Mesenteric fat pad (tissue), 1 donor: Measurements from ENCODE around the gene ADAM12. TPM values are rescaled to one million over a fixed set of nuclear protein-coding genes. Genes with fewer than 3 reads are reported as not detected.

Experiments used
- DNase-seq: peaks from one replicate; pipeline ENCODE4 v3.0.0-alpha.2; 2020; ENCODE audit warnings: low spot score
- total RNA-seq: library from RNA; stranded (reverse); fragmentation: NEBNext Ultra II Directional; extraction: Animal tissue kit (Norgen Biotek cat#: 25700); gene quantifications from one replicate; pipeline ENCODE4 v1.2.1, GENCODE V29; 2021
- donor health status: DM: yes; HTN: yes; CAD: no.

ADAM12 gene
- total RNA-seq, 1 donor from 2014 or later, result 77.9 TPM

DNA sequence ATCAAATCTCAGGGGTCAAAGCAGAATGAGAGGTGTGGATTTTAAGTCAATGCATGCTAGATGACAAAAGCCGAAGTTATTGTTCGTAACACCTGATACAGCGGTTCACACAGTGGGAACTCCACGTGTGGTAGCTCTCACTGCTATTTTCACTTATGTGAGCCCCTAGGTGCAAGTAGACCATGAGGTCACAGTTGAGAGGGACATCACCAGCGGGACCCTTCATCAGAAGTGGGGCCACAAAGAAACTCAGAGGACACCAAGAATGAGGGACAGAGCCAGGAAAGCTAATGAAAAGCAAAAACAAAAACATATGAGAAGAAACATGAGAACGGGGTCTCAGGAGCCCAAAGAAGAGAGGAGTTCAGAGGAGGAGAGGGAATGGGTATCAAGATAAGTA is 63.5 kb downstream of the ADAM12 start:
- no peak for DNase-seq

DNA sequence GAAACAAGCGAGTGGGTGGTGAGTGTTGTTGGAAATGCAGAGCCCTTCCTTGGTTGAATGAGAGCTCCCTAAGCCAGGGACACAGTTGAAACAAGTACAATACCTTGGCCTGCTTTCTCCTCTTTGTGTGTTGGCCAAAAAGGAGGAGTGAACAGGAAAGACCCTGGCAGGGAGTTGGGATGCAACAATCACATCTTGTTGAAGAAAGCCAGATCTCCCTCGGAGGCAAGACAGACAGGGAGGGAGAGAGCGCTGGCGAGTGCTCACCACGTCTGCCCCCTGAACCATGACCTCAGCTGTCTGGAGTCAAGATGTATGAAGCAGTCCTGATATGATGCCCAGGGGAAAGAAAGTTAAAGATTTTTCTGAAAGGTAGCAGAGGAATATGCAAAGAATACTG is 66.8 kb downstream of the ADAM12 start:
- DNase-seq, result no peak

GRCh38 chr10:126317751-126318150 is 70.5 kb downstream of the ADAM12 start:
- no peak for DNase-seq

DNA sequence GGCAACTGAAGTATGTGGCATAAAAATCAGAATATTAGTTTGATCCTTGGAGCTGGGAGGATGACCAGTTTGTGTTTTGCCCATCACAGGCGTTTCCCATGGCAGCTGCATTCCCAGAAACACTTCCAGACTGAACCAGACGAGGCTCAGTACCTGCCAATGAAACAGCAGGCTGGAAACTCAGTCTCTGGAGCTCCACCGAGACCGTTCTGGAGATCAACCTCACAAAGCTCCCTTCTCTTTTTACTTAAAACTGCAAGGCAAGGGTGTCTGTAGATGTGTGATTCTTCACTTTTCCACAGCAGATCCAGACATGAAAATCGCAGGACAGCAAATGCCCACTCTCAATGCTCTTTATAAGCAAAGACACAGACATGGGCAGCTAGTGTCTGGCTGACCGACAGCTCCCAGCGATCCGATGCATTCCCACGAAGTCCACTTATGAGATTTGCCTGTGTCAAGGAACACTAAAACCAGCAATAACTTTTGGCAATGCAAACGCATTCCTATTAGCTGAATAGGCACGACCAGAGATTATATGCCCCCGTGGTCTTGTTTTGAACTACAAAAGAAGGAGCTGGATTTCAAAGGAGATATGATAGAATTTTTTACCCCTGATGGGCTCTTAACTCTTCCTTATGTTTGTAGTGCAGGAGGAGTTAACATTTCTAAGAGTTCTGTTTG is 72.6 kb downstream of the ADAM12 start:
- no peak for DNase-seq

GRCh38 chr10:126314863-126315493 is 73.3 kb downstream of the ADAM12 start:
- DNase-seq, result no peak

DNA sequence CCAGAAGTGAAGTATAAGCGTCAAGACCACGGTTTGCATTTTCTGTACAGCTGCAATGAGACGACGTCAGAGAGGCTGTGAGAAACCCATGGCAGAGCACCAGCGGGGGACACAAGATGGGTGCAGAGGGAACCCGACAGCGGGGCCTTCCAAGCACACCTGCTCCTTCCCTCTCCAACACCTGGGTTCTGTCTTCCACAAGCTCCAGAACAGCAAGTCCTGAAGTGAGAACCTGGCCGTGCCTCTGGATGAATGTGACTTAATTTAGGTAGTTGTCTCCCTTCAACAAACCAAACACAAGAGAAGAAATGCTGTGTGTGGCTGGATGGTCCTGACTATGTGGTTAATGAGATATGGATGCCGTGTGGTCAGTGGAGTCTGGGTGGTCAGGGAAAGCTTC is 76.1 kb downstream of the ADAM12 start:
- DNase-seq, result no peak

- DNase-seq, result no peak
Measured at GRCh38 chr10:126309228-126309883, 78.9 kb downstream of the ADAM12 start.

DNA sequence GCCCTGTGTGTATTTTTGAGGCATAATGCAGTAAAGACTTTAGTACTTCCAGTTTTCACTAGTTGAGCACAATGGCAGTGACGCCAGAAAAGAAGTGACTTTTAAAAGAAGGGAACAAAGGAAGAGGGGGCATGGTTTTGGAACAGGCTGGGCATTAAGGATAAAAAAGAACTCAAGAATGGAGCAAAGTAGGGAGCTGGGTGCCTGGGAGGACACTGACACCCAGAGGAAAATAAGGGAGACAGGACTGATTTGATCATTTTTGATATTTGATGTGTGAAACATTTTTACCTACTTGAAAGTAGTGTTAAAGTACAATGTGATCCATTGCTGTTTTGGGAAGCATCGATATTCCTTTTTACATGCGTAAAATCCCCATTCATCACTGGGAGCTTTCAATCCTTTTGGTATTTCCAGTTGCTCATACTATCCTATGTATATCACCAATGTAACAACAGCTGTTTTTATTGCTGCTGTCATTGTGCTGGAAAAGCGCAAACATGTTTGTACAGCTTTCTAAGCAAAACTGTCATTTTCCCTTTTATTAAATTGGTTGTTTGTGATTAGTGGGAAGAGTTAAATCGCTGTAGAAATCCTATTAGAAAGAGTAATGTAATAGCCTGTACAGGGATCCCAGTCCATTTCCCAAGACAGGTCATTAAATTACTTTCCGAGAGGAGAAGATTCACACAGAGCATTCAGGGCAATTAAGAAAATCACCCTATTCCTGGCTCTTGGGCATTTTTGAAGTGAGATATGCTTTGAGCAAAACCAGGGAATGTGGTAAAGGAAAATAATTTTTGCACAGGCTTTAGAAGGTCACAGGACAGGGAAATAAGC is 85.2 kb downstream of the ADAM12 start:
- no peak for DNase-seq

DNA sequence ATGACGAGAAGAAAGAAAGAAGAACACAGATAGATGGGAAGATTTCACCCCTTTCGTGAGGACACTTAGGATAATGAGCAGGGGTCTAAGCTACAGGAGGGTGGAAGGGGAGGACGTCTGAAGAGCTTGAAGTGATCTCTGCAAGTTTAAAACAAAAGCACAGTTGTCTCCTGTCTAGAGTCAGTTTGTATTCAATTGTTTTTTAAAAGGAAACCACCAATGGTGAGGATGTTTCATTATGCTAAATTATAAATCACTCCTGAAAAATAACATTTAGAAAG is 85.9 kb downstream of the ADAM12 start:
- DNase-seq, result no peak

DNA sequence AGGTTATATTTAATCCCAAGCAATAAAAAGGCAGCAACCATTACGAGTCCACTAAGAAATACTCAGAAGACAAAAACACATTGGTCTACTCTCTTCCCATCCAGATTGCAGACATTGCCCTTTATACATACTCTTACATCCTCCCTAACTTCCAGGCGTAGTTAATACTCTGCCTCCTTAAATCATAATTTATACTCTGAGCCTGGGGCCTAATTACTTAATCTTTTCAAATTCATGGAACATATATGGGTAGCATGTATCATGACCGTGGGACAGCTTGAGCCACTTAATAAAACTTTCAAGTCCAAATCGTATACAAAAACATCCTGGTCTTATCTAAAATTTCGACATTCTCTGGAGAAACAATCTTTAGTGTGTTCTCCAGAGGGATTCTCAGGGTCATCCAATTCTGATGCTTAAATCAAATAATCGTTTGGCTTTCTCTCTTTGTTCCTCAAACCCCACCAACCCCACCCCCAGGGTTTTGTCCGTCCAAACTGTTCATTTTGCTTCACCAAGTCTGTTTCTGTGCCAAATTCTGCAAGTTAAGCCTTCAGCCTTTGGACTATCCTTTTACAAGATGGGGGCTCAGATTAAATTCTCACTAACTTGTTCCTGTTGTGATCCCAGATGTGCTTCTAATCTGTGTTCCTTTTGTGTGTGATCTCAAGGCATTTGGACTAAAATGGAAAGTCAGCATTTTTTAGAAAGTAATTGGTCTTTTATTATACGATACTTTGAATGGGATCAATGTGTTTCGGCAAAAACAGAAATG is 86.4 kb downstream of the ADAM12 start:
- no peak for DNase-seq

GRCh38 chr10:126294451-126294850 is 93.8 kb downstream of the ADAM12 start:
- no peak for DNase-seq

GRCh38 chr10:126290232-126290631 is 98.0 kb downstream of the ADAM12 start:
- no peak for DNase-seq

- DNase-seq, result no peak
Measured at GRCh38 chr10:126288547-126289493, 99.5 kb downstream of the ADAM12 start.

DNA sequence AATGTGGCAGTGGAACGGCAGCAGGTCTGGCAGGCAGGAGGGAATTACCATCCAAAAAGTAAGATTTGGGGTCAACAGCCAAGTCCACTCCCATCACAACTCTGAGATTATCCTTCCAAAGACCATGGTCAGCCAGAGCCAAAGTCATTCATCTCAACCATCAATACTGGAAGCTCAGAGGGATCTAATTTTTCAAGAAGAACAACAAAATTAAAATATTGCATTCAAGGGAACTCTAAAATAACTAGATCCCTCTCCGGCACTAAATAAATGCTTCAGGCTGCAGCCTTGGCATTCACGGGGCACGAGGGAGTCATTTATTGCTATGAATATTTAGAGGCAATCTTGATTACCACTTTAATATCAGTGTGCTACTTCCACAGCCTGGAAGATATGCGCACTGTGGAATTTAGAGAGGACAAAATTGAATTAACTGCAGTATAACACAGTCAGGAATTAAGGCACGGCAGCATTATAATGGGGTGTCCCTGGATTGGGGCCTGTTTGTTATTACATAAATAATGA is 102.0 kb downstream of the ADAM12 start:
- no peak for DNase-seq

DNA sequence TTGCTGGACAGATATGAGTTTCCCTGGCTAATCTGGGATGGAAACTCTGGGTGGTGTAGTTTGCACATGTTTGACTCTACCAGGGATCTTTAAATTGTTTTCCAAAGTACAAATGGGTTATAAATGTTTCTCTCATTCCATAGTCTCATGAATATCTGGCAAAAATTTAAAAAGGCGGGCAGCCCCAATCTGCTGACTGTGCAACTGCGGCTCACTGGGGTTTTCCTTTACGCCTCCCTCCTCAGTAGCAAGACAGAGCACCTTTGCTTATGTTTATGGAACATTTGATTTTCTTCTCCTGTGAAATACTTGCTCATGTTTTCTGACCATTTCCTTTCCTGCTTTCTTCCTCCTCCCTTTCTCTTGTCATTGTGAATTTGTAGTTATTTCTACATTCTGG is 105.0 kb downstream of the ADAM12 start:
- no peak for DNase-seq

- no peak for DNase-seq
Measured at GRCh38 chr10:126278851-126279250, 109.4 kb downstream of the ADAM12 start.

GRCh38 chr10:126277181-126277580 is 111.1 kb downstream of the ADAM12 start:
- no peak for DNase-seq

- no peak for DNase-seq
Measured at GRCh38 chr10:126272526-126272925, 115.8 kb downstream of the ADAM12 start.

GRCh38 chr10:126270111-126270510 is 118.2 kb downstream of the ADAM12 start:
- no peak for DNase-seq
